ENCODE data around the gene CSTB. TPM values are rescaled to one million over a fixed set of nuclear protein-coding genes. Genes with fewer than 3 reads are reported as not detected.

Gene CSTB
- total and polyA plus RNA-seq, 2 donors (not counting 3 experiments of a cell fraction or from before 2014, with no cell fraction given), result 65.8 to 83.7 TPM

GRCh38 chr21:43808367-43808766 is 32.3 kb upstream of the CSTB start:
- TF ChIP-seq FOS (IDR thresholded peaks at IDR 0.05; ENCODE audit: borderline replicate concordance, insufficient read depth, low read length) (no peak), POLR2A (IDR thresholded peaks at IDR 0.05; ENCODE audit: low read depth, low read length) (no peak), MAX (IDR thresholded peaks at IDR 0.05; ENCODE audit: insufficient read depth, insufficient read length) (no peak), EZH2 (IDR thresholded peaks at IDR 0.05; ENCODE audit: borderline replicate concordance, low read depth, low read length, severe bottlenecking) (no peak), POLR2AphosphoS5 (IDR thresholded peaks at IDR 0.05; ENCODE audit: insufficient read depth, low read depth, low read length) (no peak), CTCF (IDR thresholded peaks at IDR 0.05; ENCODE audit: extremely low read depth in 1 of 2, insufficient read depth in 1 of 2, low read depth in 1 of 2, low read length in 2 of 2) (no peak), MYC (IDR thresholded peaks at IDR 0.05; ENCODE audit: low read depth, low read length) (no peak), JUN (IDR thresholded peaks at IDR 0.05; ENCODE audit: borderline replicate concordance, insufficient read depth, insufficient read length, low read depth) (no peak), GATA2 (IDR thresholded peaks at IDR 0.05; ENCODE audit: insufficient read depth, insufficient read length, low read depth, low read length) (no peak)
- no peak overlapping the region for H3K9ac ChIP-seq (replicated peaks; ENCODE audit: extremely low read depth, insufficient read depth, low read length)
- intact Hi-C loops (cut with micrococcal nuclease) (no loop called here), dilution Hi-C loops (cut with MboI; ENCODE audit: extremely low pct_ligation_motif_present, low sequenced_read_pairs) (no loop called here)
- BruUV-seq (replicated peaks), result no TSS peak
- H3K79me2 ChIP-seq (ENCODE audit: control insufficient read depth, insufficient read depth, low read length), result no peaks in the 10 kb centered on the region
- FAIRE-seq (no peak), DNase-seq (ENCODE audit: low read depth, low spot score) (no peak)
- POLR2A ChIA-PET, result no interaction called here
- H3K9me1 ChIP-seq (replicated peaks; ENCODE audit: control insufficient read depth, extremely low read depth, insufficient read depth, low read length), result no peaks in the 10 kb centered on the region
- no peaks in the 10 kb centered on the region for H3K9me3 ChIP-seq (replicated peaks; ENCODE audit: control insufficient read depth, insufficient read depth, low read length)
- no peak overlapping the region for H2AFZ ChIP-seq (ENCODE audit: low read depth, low read length)
- H4K20me1 ChIP-seq (replicated peaks; ENCODE audit: control insufficient read depth, extremely low read depth, insufficient read depth, low read length), result no peaks in the 10 kb centered on the region
- no peak overlapping the region for H3K4me2 ChIP-seq (ENCODE audit: insufficient read depth, low read length)
- H3K36me3 ChIP-seq (ENCODE audit: control insufficient read depth in 2 of 2, extremely low read depth in 1 of 2, insufficient read depth in 2 of 2, low read length in 2 of 2), result peaks cover 0 to 3% of the 10 kb centered on the region in 2 experiments
- H3K4me3 ChIP-seq (replicated peaks in 1 of 3; ENCODE audit: insufficient read depth in 1 of 3, low read depth in 1 of 3, low read length in 3 of 3), result no peak overlapping the region
- peaks cover 19% of the 10 kb centered on the region for H3K4me1 ChIP-seq (ENCODE audit: control insufficient read depth, extremely low read depth, insufficient read depth, low read length)
- H3K27me3 ChIP-seq (ENCODE audit: control insufficient read depth in 2 of 2, insufficient read depth in 2 of 2, low read length in 2 of 2), result no peaks in the 10 kb centered on the region
- CTCF ChIA-PET, result interaction anchor here (0.8 to 1.2 kb wide), 3 partner anchors 20 to 169 kb away, joined by 3 to 4 read pairs (median 3); no protein-coding TSS in a partner anchor
- no peak overlapping the region for H3K27ac ChIP-seq (ENCODE audit: insufficient read depth, low read depth, low read length)
